Measurements from ENCODE around the gene BABAM2. TPM values are rescaled to one million over a fixed set of nuclear protein-coding genes. Genes with fewer than 3 reads are reported as not detected.

BABAM2 gene
- total and polyA plus RNA-seq, 9 of the 15 experiments (the other 6 are each of a cell fraction or from before 2014, with no cell fraction given), result 10.9 to 37.4 (median 25.6) TPM

GRCh38 chr2:28377984-28378678 lies 487.6 kb downstream of the BABAM2 start:
- POLR2A ChIA-PET, result interaction anchor here (0.6 to 0.7 kb wide), 2 partner anchors 506 to 596 kb away, joined by 3 to 4 read pairs; no protein-coding TSS in a partner anchor
- intact Hi-C loops (cut with micrococcal nuclease) (no loop called here), in situ Hi-C loops (cut with MboI) (no loop called here)
- Histone ChIP-seq H4K20me1 (replicated peaks; ENCODE audit: control insufficient read depth, insufficient read depth, low read length) (no peaks in the 10 kb centered on the region), H2AFZ (ENCODE audit: low read depth, low read length) (no peak overlapping the region), H3K4me1 (replicated peaks in 1 of 2; ENCODE audit: control insufficient read depth in 2 of 2, insufficient read depth in 2 of 2, low read length in 2 of 2) (peaks cover 10 to 18% of the 10 kb centered on the region in 2 experiments), H3K9ac (ENCODE audit: insufficient read depth in 1 of 2, low read depth in 2 of 2, low read length in 2 of 2) (0 out of 4 replicates have a peak overlapping the region, but pooled peaks of 1 of the 2 experiments have one; percentile 23), H3K9me3 (replicated peaks; ENCODE audit: control insufficient read depth, insufficient read depth, low read depth, low read length) (no peaks in the 10 kb centered on the region), H3K4me3 (no peak overlapping the region), H3K36me3 (ENCODE audit: control insufficient read depth, insufficient read depth, low read length) (no peaks in the 10 kb centered on the region), H3K27me3 (ENCODE audit: control insufficient read depth in 2 of 2, insufficient read depth in 2 of 2, low read length in 2 of 2) (no peaks in the 10 kb centered on the region; a peak in 1 of 5 replicates), H3K27ac (ENCODE audit: extremely low read depth, low read depth, low read length) (no peak overlapping the region), H3K9me1 (ENCODE audit: control insufficient read depth, insufficient read depth, low read length) (no peaks in the 10 kb centered on the region), H3K79me2 (ENCODE audit: control insufficient read depth, insufficient read depth, low read length) (no peaks in the 10 kb centered on the region), H3K4me2 (ENCODE audit: insufficient read depth, low read length) (no peak overlapping the region)
- no TSS peak for BruUV-seq (replicated peaks)
- FAIRE-seq, result no peak
- CTCF ChIA-PET (ENCODE audit: low intra/inter-chr PET ratio), result no interaction called here
- DNase-seq (ENCODE audit: extremely low read depth in 1 of 4, low spot score in 3 of 4), result no peak
- WGBS (ENCODE audit: insufficient coverage, low coverage, missing lambda C conversion rate), result 29% methylated on average over 9 of the region's 9 CpGs
- TF ChIP-seq PKNOX1 (IDR thresholded peaks at IDR 0.05) (peak; percentile 83), PBX2 (CRISPR knock-in tag; IDR thresholded peaks at IDR 0.05; ENCODE audit: low read depth) (no peak), PBX2 (tag; conservative IDR thresholded peaks at IDR 0.05; ENCODE audit: low read depth) (0 out of 2 replicates have a peak, but pooled peaks have one; percentile 12), ZNF197 (CRISPR knock-in tag; IDR thresholded peaks at IDR 0.05; ENCODE audit: low read depth) (no peak)
- ATAC-seq, result no peak
